Pulmonary artery endothelial cell (primary cell): Measurements from ENCODE around the gene VPS13A. TPM values are rescaled to one million over a fixed set of nuclear protein-coding genes. Genes with fewer than 3 reads are reported as not detected.
A peak's percentile ranks its signal among the peaks of the same experiment; 100 is the strongest.
"Not testable (repeated sequence)": the region's sequence is repeated elsewhere in the genome, so short reads cannot be mapped to it uniquely, and the experiment has no call there.

Source experiments
- DNase-seq: peaks from one replicate; pipeline ENCODE4 v3.0.0-alpha.2; 2011; ENCODE audit warnings: low read depth, low spot score
- total RNA-seq: library from RNA; depleted of rRNA; stranded (reverse); fragments of >200 nt; gene quantifications from 2 replicates; pipeline ENCODE4 v1.2.3, GENCODE V29; 2014

Gene VPS13A
- total RNA-seq, 1 donor from 2014 or later, result 25.5 TPM

DNA sequence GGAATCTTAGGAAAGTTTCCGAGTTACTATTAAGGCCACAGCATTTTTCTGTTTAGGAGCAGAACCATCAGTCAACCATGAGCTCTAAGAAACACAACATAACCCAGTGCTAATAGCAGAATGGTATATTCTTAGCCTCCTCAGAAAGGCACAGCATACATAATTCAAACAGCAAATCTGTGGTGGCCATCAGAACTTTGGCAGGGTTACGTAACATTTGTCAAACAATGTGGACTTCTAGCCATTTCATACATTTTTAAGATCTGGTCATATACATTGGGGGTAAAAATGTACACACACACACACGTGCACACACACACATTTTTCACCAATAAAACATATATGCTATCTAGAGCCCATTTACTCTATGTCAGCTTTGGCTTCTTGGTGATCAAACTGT lies 245.6 kb downstream of the VPS13A start:
- no peak for DNase-seq

DNA sequence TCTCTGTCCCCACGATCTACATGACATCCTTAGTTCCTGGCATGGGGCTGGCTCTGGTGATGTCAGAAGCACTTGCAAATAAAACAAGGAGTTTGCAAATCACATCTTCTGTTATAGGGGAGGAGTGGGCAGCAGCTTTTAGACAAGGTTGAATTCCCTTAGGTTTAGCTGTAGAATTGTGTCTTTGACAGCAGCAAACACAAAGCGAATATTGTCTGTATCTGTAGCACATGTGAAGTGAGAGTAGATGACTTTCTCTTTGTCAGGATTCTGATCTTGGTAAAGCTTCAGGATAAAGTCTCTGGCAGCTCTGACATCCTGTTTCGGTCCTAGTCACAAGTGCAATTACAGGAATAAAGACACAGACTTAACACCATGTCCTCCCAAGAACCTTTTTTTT lies 246.5 kb downstream of the VPS13A start:
- no peak for DNase-seq

DNA sequence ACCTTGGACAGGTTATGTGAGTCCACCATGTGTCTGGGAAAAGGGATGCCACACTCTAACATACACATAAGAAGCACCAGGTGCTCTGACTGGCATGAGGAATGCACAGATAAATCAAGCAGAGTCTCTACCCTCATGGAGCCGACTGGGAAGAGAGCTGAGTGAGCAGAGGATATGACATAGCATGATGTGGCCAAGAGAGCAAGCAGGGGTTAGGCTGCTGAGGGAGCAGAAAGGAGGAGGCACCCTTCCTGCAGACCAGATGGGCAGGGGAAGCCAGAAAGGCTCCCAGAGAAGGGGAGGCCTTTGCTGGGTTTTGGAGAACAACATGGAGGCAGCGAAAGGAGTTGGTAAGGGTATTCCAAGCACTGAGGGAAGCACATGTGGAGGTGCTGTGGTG lies 247.7 kb downstream of the VPS13A start:
- no peak for DNase-seq

DNA sequence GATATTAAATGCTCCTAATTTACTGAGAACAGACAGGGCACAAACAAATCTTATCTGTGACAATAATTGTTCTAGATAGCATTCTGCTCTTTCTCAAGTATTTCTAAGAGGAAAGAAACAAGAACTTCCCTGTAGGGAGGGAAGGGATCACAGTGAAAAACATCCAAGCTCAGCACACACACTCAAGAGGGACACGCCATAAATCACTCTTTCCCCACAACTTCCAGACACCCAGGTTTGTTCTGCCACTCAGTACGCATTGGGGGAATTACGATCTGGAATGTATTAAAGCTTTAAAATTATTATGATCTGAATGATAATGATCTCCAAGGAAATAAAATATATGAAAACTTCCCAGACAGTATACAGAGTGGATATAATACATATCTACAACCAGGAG lies 249.4 kb downstream of the VPS13A start:
- DNase-seq, result no peak

DNA sequence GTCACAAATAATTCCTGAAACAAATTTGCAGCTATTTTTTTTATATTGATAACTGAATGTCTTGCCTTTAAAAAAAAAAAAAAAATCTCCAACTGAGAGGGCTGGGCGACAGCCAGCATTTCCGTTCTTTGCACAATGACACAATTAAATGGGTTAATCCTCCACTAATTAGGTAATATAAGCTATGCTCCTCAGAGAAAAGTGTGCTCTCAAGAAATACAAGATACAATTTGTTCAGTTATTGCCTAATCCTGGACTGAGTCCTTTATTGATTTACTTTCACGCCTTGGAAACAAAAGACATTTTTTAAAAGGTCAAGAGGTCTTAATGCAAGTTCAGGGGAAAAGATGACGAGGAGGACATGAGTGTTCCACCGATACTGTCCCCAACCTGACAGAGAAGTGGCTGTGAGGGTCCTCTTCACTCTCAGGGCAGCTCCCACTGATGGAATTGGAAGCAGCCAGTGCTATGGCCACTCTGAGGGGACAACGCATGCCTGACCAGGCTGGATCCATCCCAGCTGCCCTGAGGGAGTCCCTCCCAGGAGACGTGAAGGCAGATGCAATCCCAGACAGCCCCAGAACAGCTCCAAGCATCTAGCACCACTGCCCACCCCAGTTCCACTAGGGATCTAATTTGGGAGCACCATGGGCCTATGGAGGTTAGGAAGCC lies 250.1 kb downstream of the VPS13A start:
- DNase-seq, result no peak

DNA sequence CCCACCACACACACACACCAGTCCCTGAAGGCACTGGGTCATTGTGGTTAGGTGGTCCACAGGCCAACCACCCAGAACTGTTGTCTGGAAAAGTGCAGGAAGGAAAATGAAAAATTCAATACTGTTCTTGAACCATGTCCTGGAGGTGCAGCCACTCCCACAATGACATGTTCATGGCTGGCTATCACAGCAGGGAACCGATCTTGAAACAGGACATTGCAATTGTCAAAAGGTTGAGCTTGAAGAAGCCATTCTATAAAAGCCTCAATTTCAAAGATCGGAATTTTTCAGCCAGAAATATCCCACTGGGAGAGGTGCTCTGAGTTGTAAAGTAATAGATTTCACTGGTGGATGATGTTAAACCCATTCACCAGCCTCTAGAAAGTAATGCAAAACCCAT lies 252.6 kb downstream of the VPS13A start:
- no peak for DNase-seq

DNA sequence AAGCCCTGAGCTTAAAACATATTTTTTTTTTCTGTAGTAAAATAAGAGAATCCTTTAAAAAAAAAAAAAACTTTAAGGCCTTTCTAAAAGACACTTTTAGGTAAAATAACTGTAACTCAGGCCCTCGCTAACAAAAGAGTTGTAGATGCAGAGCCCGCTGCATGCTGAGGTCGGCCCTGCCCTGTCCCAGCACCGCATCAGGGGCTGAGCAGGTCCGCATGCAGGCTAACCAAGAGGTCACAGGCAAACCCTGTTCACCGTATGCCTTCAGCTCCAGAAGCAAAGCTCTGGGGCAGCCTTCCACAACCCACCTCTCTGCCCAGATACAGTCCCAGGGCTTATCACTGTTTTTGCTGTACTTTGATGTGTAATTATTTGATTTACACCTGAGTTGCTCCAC lies 254.7 kb downstream of the VPS13A start:
- DNase-seq, result no peak

DNA sequence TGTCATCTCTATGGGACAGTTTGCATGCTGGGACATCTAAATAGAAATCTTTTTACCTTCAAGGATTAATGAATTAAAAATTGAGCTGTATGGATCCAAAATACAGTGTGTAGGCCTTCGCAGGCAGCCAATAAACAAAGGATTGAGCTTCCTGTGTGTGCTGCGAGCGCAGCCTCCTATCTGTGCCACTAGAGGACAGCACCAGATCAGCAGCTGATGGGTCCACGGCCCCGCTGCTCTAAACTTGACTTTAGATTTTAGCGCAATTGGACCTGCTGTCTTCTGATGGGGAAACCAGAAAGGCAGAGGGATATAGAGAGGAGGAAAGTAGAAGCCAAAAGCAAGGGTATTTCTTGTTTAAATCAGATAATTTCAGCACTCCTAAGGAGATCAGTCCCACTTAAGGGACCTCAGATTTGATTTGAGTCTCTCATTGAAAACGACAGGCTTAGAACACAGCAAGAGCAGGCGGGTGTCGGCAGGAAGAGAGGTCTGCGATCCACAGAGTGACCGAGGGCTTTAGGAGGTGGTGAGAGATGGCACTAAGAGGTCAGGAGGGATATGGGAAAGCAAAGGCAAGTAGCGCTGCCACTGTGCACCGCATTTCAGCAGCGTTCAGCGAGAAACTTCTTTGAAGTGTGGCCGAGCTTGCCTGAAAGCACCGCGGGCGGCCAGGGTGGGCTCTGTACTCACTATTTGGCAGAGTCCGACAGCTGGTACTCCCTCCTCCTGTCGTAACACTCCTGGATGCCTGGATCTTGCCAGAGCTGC lies 256.5 kb downstream of the VPS13A start:
- DNase-seq, result no peak

DNA sequence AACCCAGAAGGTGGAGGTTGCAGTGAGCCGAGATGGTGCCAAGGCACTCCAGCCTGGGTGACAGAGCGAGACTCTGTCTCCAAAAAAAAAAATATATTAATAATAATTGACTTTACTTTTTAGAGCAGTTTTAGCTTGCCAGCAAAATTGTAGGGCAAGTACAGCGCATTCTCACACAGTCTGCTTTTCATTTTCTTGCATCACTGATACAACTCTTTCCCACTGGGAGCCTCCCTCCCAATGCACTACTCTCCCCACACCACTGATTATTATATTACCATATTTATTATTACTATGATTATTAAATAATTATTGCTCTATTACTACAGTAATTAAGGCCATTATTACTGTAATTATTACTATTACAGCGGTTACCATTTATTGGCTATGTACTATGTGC lies 257.9 kb downstream of the VPS13A start:
- DNase-seq, result no peak

DNA sequence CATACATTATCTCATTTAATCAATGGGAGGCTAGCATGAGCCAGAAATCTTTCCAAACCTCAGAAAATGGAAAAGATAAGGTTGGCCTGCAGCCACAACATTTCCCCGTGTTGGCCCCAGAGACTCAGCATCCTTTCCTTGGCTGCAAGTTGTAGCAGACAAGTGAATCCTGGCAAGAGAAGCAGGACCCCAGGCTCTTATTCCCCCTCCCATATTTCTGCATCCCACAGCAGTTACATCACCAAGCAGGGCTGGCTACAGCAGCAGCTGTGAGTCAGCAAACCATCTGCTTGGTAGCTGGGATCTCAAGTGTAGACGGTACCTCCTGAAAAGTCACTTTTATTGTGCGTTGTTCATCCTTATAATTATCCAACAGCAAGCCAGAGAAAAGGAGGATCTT lies 258.4 kb downstream of the VPS13A start:
- no peak for DNase-seq

DNA sequence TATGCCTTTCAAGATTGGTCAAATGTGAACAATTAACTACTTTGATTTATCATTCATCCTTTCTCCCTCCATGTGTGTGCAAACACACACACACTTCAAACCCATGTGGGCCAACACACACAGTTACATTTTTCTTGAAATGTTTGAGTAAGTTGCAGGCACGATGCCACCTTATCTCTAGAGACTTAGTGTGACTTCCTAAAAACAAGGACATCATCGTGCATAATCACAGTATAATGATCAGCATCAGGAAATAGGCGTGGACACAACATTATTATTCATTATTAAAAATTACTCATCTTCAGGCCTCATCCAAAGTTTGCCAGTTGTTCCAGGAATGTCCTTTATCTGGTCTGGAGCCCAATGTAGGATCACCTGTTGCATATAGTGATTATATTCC lies 261.3 kb downstream of the VPS13A start:
- peak; percentile 53 for DNase-seq

DNA sequence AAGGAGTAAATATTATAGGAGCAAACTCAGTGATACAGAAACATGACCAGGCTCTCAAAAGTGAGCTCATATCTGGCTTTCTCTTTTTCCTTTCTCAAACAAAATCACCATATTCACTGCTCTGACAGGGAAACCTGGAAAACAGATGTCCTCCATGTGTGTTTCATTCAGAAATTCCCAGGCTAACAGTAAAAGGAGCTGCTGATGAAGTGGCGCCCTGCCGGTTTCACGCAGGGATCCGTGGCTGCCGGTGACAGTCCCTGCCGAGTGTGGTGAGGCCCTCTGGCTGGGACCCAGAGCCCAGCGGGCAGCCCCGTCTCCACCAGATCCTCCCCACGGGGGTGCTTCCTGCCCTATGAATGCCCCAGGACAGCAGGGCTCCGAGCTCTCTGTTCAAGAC lies 262.7 kb downstream of the VPS13A start:
- no peak for DNase-seq

DNA sequence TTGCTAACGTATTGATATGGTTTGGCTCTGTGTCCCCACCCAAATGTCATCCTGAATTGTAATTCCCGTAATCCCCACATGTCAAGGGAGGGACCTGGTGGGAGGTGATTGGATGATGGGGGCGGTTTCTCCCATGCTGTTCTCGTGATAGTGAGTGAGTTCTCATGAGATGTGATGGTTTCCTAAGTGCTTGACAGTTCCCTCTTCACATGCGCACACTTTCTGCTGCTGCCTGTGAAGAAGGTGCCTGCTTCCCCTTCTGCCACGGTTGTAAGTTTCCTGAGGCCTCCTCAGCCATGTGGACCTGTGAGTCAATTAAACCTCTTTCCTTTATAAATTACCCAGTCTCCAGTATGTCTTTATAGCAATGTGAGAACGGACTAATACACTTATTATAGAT lies 263.8 kb downstream of the VPS13A start:
- not testable (repeated sequence) for DNase-seq

DNA sequence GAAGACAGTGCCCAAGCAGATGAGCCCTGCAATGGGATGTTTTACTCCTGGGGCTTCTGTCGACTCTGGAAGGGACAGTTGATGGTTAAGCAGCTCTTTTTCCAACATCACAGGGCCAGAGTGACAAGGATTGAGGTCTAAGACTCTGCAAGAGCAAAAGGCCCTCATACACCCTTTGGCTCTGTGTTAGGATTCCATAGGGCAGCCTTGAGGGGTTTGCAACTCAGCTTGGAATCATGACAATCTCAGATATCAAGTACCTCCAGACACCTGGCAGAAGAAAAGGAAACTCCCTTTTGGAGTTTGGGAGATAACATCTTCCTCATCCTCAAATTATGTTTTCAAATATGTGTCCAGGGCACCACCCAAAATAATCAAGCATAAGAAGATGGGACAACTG lies 265.1 kb downstream of the VPS13A start:
- DNase-seq, result no peak

DNA sequence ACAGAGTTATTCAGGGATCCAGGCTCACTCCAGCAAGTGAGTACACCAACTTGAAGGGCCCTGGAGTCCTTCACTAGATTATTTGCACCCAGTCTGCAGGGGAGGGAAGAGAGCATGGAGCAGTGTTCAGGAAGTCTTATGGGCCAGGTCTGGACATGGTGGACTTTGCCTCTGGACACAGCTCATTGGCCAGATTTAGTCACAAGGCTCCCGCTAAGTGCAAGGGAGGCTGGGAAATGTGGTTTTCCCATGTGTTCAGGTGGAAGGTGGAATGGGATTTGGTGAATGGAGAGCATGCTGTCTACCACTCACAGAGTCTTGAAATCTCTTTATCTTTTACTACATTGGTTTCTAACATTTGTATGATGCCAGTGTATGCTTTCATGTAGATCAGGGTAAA lies 270.3 kb downstream of the VPS13A start:
- DNase-seq, result no peak

DNA sequence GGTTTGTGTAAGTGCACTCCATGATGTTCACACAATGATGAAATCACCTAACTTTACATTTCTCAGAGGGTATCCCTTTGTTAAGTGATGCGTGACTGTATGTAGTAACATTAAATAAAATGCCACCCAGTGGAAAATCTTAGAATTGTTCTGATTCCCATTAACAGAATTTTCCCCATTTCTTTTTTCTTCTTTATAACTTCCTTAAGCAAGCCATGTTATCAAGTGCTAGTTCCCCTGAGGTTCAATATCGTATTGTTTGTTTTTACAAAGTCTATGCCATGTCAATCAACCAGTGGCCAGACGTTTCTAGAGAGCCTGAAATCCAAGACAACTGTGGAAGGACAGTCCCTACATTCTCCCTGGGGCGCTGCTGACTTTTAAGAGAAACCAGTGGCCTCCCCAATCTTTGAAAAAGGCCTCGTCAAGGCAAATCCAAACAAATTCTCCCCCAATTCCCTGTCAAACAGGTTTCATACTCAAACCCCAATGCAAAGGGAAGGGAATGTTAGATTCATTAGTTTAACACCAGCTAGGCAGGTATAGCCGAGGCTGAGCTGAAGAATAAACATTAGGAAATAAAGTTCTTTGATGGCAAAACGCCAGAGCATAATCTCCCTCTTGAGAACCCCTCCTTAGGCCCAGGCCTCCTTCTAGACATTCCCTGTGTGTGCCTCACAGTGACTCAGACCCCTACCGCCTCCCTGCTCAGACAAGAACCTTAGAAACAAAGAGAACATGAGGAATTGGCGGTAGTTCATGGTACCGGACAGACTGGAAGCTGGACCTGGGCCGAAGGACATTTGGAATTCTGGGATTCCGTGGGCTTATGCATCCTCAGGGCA lies 272.1 kb downstream of the VPS13A start:
- no peak for DNase-seq

DNA sequence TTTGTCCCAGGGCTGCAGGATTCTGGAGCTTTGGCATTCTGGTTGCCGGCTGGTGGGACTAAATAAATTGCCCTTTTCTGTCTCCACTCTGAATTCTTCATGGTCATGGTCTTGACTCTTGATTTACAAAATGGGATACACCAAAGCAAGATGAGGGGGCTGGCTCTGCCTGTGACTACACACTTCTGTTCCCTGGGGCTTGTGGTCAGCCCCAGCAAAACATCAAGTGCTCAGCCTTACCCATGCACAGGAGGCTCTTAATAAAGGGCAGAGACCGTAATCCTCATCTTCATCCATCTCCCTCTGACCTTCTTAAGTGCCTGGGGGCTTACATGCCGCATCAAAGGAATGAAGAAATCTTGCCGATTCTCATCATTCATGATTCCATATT lies 272.7 kb downstream of the VPS13A start:
- no peak for DNase-seq

DNA sequence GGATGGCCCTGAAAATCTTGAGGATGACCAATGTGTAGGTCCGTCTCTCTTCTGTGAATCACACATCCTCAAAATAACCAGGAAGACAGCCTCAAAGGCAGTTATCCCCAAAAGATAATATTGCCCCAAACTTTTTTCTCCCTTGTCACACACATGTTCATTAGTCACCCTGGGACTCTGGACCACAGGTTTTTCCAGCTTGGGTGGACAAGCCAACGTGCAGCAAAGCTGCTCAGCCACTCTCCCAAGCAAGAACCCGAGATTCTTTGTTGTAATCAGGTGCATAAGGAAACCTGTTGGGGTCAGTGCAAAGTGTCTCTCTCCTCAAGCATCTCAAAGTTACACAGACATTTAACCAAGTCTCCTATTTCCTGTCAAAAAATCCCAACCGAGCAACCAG lies 274.2 kb downstream of the VPS13A start:
- no peak for DNase-seq

DNA sequence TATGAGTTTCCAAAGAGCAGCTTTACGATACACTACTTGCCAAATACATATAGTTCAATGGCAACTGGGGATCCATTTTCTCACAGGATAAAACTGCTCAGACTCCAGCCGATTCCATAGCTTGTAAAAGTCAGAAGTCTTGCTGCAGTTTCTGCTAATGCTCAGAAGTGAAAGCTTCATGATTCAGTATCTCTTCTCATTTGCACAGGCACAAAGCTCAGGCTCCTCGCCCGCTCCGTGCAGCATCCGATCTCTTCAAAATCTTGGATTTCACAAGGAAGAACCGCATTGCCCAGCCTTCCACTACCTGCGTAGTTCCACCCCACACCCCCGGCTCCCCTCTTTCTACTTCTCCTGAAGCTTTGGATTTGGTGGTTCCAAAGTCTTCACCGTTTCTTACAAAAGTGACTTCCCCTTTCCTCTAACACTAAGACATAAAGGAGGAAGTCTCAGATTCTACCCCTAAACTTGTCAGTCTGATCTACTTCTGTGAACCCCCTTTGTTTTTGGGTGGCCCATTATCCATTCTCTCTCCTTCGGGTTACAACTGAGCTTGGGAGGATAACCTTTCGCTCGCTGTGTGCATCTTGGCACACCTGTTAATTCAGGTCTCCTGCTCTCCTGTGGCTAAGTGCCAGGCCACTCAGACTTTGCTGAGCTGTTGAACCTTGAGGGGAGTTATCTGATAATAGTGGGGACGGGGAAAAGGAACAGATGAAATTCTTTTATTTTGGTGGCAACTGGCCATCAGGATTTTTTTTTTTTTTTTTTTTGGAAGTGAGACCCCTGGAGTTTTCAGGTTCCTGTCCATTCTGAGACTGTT lies 276.7 kb downstream of the VPS13A start:
- DNase-seq, result no peak

DNA sequence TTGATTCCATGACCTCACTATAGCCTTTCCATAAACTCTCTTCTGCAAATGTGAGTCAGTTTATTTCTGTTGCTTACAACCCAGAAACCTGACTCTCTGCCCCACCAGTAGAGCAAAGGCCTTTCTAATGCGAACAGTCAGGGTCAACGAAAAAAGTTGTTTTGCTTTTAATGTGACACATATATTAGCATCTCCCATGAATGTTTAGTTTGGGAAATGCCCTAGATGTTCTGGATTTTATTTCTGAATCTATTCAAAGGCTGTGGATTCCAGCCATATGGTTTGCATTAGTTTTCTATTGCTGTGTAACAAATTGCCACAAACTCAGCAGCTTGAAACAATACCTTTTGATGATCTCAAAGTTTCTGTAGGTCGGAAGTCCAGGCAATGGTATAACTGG lies 277.3 kb downstream of the VPS13A start:
- DNase-seq, result no peak

DNA sequence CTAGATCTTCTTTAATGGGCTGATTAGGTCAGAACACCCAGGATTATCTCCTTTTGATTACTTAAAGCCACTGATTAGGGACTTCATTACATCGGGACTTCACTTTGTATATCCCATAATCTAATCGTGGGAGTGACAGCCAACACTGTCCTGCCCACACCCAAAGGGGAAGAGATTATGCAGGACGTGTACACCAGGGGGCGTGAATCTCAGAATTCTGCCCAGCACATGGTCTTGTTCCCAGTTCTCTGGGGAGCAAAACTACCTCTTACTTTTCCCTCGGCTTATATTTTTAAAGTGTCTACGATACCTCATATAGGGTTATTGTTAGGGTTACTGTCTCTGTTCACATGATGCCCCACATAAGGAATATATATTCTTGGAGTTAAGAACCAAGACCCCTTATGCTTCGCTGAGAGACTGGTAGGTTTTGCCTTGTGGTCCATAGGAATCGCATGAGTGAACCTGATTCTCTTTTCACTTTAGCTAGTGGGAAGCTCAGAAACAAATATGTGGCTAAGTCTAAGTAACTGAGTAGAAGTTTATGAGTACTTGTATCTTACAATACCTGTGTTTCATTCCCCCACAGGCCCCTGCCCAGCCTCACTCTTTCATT lies 278.1 kb downstream of the VPS13A start:
- no peak for DNase-seq
